H54 (cell line): Measurements from ENCODE around the gene TRAPPC6A.
"Not testable (repeated sequence)": the region's sequence is repeated elsewhere in the genome, so short reads cannot be mapped to it uniquely, and the experiment has no call there.

Experiments
- DNase-seq: peaks from one replicate; pipeline ENCODE4 v3.0.0; 2011; ENCODE audit warnings: low spot score, mixed read lengths; ENCODE audit not compliant: insufficient read length
- FAIRE-seq: peaks from 3 replicates; lab custom pipeline; 2011; peaks lifted over from hg19 to GRCh38; lab: Jason Lieb, UNC
- POLR2A ChIP-seq: IDR thresholded peaks from 2 replicates; pipeline ENCODE4 v1.6.1; 2011; ENCODE audit warnings: low read depth, mild to moderate bottlenecking, low read length

The TRAPPC6A gene

GRCh38 chr19:45130888-45131615 lies 47.0 kb downstream of the TRAPPC6A start:
- FAIRE-seq (no peak), DNase-seq (peak; percentile 35)
- TF ChIP-seq POLR2A, result no peak

- no peak for TF ChIP-seq POLR2A
- no peak for DNase-seq
- FAIRE-seq, result no peak
Measured at GRCh38 chr19:45130236-45130635, 47.8 kb downstream of the TRAPPC6A start.

- TF ChIP-seq POLR2A, result no peak
- no peak for FAIRE-seq
Measured at GRCh38 chr19:45128806-45129205, 49.2 kb downstream of the TRAPPC6A start.

GRCh38 chr19:45128146-45128545 lies 49.9 kb downstream of the TRAPPC6A start:
- DNase-seq (no peak), FAIRE-seq (no peak)
- TF ChIP-seq POLR2A, result no peak

More at GRCh38 chr19:45128806-45129205, 49.2 kb downstream of the TRAPPC6A start:
- no peak for DNase-seq

GRCh38 chr19:45126654-45127053 lies 51.4 kb downstream of the TRAPPC6A start:
- TF ChIP-seq POLR2A, result no peak
- FAIRE-seq (no peak), DNase-seq (no peak)

GRCh38 chr19:45125975-45126493 lies 52.0 kb downstream of the TRAPPC6A start:
- peak; percentile 45 for DNase-seq
- TF ChIP-seq POLR2A, result no peak
- no peak for FAIRE-seq

GRCh38 chr19:45125360-45125759 lies 52.7 kb downstream of the TRAPPC6A start:
- no peak for TF ChIP-seq POLR2A
- no peak for FAIRE-seq
- no peak for DNase-seq

GRCh38 chr19:45124021-45124420 lies 54.0 kb downstream of the TRAPPC6A start:
- TF ChIP-seq POLR2A, result no peak
- no peak for DNase-seq
- no peak for FAIRE-seq

GRCh38 chr19:45123440-45123850 lies 54.6 kb downstream of the TRAPPC6A start:
- no peak for FAIRE-seq
- DNase-seq, result no peak
- TF ChIP-seq POLR2A, result no peak

- TF ChIP-seq POLR2A, result no peak
- DNase-seq (no peak), FAIRE-seq (no peak)
Measured at GRCh38 chr19:45122832-45123231, 55.2 kb downstream of the TRAPPC6A start.

- DNase-seq, result no peak
- TF ChIP-seq POLR2A, result no peak
- FAIRE-seq, result no peak
Measured at GRCh38 chr19:45121827-45122345, 56.2 kb downstream of the TRAPPC6A start.

- FAIRE-seq, result no peak
- no peak for TF ChIP-seq POLR2A
- no peak for DNase-seq
Measured at GRCh38 chr19:45119582-45119981, 58.5 kb downstream of the TRAPPC6A start.

GRCh38 chr19:45118591-45119355 lies 59.3 kb downstream of the TRAPPC6A start:
- not testable (repeated sequence) for DNase-seq, FAIRE-seq

- no peak for DNase-seq
- FAIRE-seq, result no peak
- no peak for TF ChIP-seq POLR2A
Measured at GRCh38 chr19:45118106-45118505, 59.9 kb downstream of the TRAPPC6A start.
